ENCODE measurements around the gene BAZ1B. TPM values are rescaled to one million over a fixed set of nuclear protein-coding genes. Genes with fewer than 3 reads are reported as not detected.
"Not testable (repeated sequence)": the region's sequence is repeated elsewhere in the genome, so short reads cannot be mapped to it uniquely, and the experiment has no call there.

The BAZ1B gene
- total RNA-seq, 2 experiments from 2014 or later: 77.8 to 117 TPM

DNA sequence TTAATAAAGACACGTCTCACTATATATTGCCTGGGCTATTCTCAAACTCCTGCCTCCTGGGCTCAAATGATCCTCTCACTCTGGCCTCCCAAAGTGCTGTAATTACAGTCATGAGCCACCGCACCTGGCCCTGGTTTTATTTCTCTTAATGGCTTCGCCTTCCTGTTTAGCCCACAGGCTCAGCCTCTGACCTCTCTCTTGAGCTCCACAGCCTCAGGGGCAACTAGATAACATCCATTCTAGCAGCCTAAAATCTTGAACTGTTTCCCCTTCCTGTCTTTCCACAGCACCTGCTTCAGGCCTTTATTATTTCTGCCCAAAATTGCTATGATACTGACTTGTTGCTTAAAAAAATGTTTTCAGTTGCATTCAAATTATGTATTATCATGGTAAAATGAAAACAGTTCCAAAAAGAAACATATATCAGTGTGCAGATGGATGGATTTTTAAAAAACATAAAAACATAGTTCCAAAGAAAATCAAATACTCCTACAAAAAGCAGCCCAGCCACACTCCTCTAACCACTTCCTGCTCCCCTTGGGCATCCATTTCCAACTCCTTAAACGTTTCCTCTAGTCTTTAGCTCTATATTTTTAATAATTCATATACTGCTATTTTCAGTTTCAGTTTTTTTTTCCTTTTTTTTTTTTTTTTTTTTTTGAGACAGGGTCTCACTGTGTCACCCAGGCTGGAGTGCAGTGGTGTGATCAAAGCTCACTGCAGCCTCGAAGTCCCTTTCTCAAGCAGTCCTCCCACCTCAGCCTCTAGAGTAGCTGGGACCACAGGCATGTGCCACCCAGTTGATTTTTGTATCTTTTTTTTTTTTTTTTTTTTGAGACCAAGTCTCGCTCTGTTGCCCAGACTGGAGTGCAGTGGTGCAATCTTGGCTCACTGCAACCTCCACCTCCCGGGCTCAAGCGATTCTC, 5.1 kb upstream of the BAZ1B start:
- no peaks in the 10 kb centered on the region for H3K9me3 ChIP-seq (ENCODE audit: low read length)
- ChIA-PET CTCF (ENCODE audit: unreplicated experiment) (interaction anchor here (0.5 kb wide), 1 partner anchor 80 kb away, joined by 3 read pairs; no protein-coding TSS in a partner anchor), POLR2A (interaction anchor here (0.6 to 1.4 kb wide), 11 partner anchors 26 to 618 kb away, joined by 3 to 9 read pairs (median 4); partner anchors contain the start of genes BCL7B and TBL2)
- peak; percentile 88 for DNase-seq (ENCODE audit: low spot score)
- no peaks in the 10 kb centered on the region for H4K20me1 ChIP-seq (ENCODE audit: insufficient read depth, low read length)
- BruUV-seq (replicated peaks): no TSS peak
- peak overlapping the region; percentile 60; the same call in 1 of the 2 replicates for H2AFZ ChIP-seq (ENCODE audit: low read length)
- H3K79me2 ChIP-seq (ENCODE audit: insufficient read depth, low read depth, low read length): peaks cover 17% of the 10 kb centered on the region
- H3K4me3 ChIP-seq (ENCODE audit: low read depth, low read length, poor library complexity, severe bottlenecking): peak overlapping the region; percentile 22
- TF ChIP-seq EZH2phosphoT487 (IDR thresholded peaks at IDR 0.05; ENCODE audit: borderline replicate concordance, low read depth, low read length): no peak
- TF ChIP-seq, protein P1, sequence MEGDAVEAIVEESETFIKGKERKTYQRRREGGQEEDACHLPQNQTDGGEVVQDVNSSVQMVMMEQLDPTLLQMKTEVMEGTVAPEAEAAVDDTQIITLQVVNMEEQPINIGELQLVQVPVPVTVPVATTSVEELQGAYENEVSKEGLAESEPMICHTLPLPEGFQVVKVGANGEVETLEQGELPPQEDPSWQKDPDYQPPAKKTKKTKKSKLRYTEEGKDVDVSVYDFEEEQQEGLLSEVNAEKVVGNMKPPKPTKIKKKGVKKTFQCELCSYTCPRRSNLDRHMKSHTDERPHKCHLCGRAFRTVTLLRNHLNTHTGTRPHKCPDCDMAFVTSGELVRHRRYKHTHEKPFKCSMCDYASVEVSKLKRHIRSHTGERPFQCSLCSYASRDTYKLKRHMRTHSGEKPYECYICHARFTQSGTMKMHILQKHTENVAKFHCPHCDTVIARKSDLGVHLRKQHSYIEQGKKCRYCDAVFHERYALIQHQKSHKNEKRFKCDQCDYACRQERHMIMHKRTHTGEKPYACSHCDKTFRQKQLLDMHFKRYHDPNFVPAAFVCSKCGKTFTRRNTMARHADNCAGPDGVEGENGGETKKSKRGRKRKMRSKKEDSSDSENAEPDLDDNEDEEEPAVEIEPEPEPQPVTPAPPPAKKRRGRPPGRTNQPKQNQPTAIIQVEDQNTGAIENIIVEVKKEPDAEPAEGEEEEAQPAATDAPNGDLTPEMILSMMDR (conservative IDR thresholded peaks at IDR 0.05; ENCODE audit: low read length): 0 out of 2 replicates have a peak, but pooled peaks have one; percentile 21
- H3K4me1 ChIP-seq (ENCODE audit: insufficient read depth, low read length, poor library complexity, severe bottlenecking): peaks cover 55% of the 10 kb centered on the region
- peak overlapping the region; percentile 91 for H3K27ac ChIP-seq (ENCODE audit: low read depth, low read length, poor library complexity, severe bottlenecking)
- intact Hi-C loops (cut with micrococcal nuclease; ENCODE audit: unreplicated experiment): loop anchor here (1.0 to 10.0 kb wide), 3 partner anchors 30 to 208 kb away; partner anchors contain the start of genes ABHD11, BCL7B, BUD23 and DNAJC30
- H3K4me2 ChIP-seq (ENCODE audit: low read length): peak overlapping the region; percentile 76
- no peaks in the 10 kb centered on the region for H3K9me2 ChIP-seq (ENCODE audit: insufficient read depth, low read length)
- 0 out of 2 replicates have a peak, but pooled peaks cover 3% of the 10 kb centered on the region for H3K36me3 ChIP-seq (ENCODE audit: insufficient read depth, low read length)

DNA sequence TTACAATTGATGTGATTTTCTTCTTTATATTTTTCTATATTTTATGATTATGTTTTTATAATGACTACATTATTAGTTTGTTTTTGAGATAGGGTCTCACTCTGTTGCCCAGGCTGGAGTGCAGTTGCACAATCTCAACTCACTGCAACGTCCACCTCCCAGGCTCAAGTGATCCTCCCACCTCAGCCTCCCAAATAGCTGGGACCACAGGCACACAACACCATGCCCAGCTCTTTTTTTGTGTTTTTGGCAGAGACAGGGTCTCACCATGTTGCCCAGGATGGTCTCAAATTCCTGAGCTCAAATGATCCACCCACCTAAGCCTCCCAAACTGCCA, 4.0 kb upstream of the BAZ1B start:
- H3K9me3 ChIP-seq (ENCODE audit: low read length); H3K9me2 ChIP-seq (ENCODE audit: insufficient read depth, low read length); H2AFZ ChIP-seq (ENCODE audit: low read length); BruUV-seq (replicated peaks); H3K36me3 ChIP-seq (ENCODE audit: insufficient read depth, low read length); DNase-seq (ENCODE audit: low spot score); H4K20me1 ChIP-seq (ENCODE audit: insufficient read depth, low read length): not testable (repeated sequence)
- ChIA-PET CTCF (ENCODE audit: unreplicated experiment) (interaction anchor here (0.6 kb wide), 1 partner anchor 762 kb away, joined by 3 read pairs; no protein-coding TSS in a partner anchor), POLR2A (interaction anchor here (0.6 to 1.8 kb wide), 8 partner anchors 8 to 765 kb away, joined by 3 to 7 read pairs (median 4); no protein-coding TSS in a partner anchor)
- Histone ChIP-seq H3K27ac (ENCODE audit: low read depth, low read length, poor library complexity, severe bottlenecking) (peak overlapping the region; percentile 91), H3K4me3 (ENCODE audit: low read depth, low read length, poor library complexity, severe bottlenecking) (peak overlapping the region; percentile 65), H3K79me2 (ENCODE audit: insufficient read depth, low read depth, low read length) (peaks cover 23% of the 10 kb centered on the region), H3K4me2 (ENCODE audit: low read length) (peak overlapping the region; percentile 71), H3K4me1 (ENCODE audit: insufficient read depth, low read length, poor library complexity, severe bottlenecking) (peaks cover 55% of the 10 kb centered on the region)
- intact Hi-C loops (cut with micrococcal nuclease; ENCODE audit: unreplicated experiment): loop anchor here (2.0 to 10.0 kb wide), 2 partner anchors 157 to 209 kb away; partner anchors contain the start of genes ABHD11, BUD23 and DNAJC30

DNA sequence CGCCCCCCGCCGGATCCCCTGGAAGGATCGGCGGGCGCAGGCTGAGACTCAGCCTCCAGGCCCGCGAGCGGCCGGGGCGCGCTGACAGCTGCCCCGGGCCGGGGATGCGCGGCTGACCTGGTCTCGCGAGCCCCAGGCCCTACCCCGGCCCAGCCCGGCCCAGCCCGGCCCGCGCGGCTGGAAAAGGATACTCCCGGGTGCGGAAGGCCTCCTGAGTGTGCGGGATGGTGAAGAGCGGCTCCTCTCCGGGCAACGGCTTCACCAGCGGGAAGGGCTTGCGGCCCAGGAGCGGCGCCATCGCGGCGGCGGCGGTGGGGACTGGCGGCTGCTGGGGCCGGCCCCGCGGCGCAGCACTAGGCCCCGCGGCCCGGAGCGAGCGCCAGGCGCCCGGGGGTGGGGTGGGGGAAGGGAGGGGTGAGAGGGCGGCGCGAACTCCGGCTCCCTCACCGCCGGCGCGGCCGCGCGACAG, 423 bp downstream of the BAZ1B start:
- Histone ChIP-seq H3K27ac (ENCODE audit: low read depth, low read length, poor library complexity, severe bottlenecking) (peak overlapping the region; percentile 76), H3K9me2 (ENCODE audit: insufficient read depth, low read length) (no peaks in the 10 kb centered on the region), H4K20me1 (ENCODE audit: insufficient read depth, low read length) (peaks cover 34% of the 10 kb centered on the region), H2AFZ (ENCODE audit: low read length) (no peak overlapping the region), H3K4me2 (ENCODE audit: low read length) (peak overlapping the region; percentile 95), H3K9me3 (ENCODE audit: low read length) (no peaks in the 10 kb centered on the region), H3K4me3 (ENCODE audit: low read depth, low read length, poor library complexity, severe bottlenecking) (peak overlapping the region; percentile 87), H3K4me1 (ENCODE audit: insufficient read depth, low read length, poor library complexity, severe bottlenecking) (peaks cover 63% of the 10 kb centered on the region), H3K79me2 (ENCODE audit: insufficient read depth, low read depth, low read length) (peaks cover 68% of the 10 kb centered on the region), H3K36me3 (ENCODE audit: insufficient read depth, low read length) (peaks cover 48% of the 10 kb centered on the region)
- DNase-seq (ENCODE audit: low spot score): peak; percentile 75
- ChIA-PET POLR2A (interaction anchor here (1.0 to 2.6 kb wide), 7 partner anchors 10 to 77 kb away, joined by 3 to 13 read pairs (median 6); partner anchors contain the start of gene TBL2), CTCF (ENCODE audit: unreplicated experiment) (no interaction called here)
- intact Hi-C loops (cut with micrococcal nuclease; ENCODE audit: unreplicated experiment): loop anchor here (1.0 to 10.0 kb wide), 3 partner anchors 36 to 213 kb away; partner anchors contain the start of genes ABHD11, BCL7B and TBL2
- BruUV-seq (replicated peaks): no TSS peak
- no peak for TF ChIP-seq EZH2phosphoT487 (IDR thresholded peaks at IDR 0.05; ENCODE audit: borderline replicate concordance, low read depth, low read length)
- TF ChIP-seq, protein P1 (conservative IDR thresholded peaks at IDR 0.05; ENCODE audit: low read length): no peak

All from OCI-LY7 (cell line).